Chondrocyte (in vitro differentiated cells): Measurements from ENCODE around the gene DIRAS1. TPM values are rescaled to one million over a fixed set of nuclear protein-coding genes. Genes with fewer than 3 reads are reported as not detected.

ENCODE experiments used
- DNase-seq: peaks from one replicate; pipeline ENCODE4 v3.0.0; 2021; ENCODE audit warnings: mixed read lengths, low spot score
- H3K27ac Mint-ChIP-seq: one replicate; pipeline ENCODE4 v1.8.0; 2021; ENCODE audit warnings: mild to moderate bottlenecking, moderate library complexity, mixed read lengths; ENCODE audit not compliant: unreplicated experiment
- H3K27me3 Mint-ChIP-seq: 2 replicates; pipeline ENCODE4 v1.8.0; 2021; ENCODE audit warnings: low read depth, mixed read lengths
- H3K36me3 Mint-ChIP-seq: 2 replicates; pipeline ENCODE4 v1.8.0; 2021; ENCODE audit warnings: low read depth, mixed read lengths
- H3K4me1 Mint-ChIP-seq: 2 replicates; pipeline ENCODE4 v1.8.0; 2021; ENCODE audit warnings: low read depth, mild to moderate bottlenecking, mixed read lengths
- H3K4me3 Mint-ChIP-seq: one replicate; pipeline ENCODE4 v1.8.0; 2021; ENCODE audit warnings: mild to moderate bottlenecking, moderate library complexity, mixed read lengths; ENCODE audit not compliant: unreplicated experiment
- H3K9me3 Mint-ChIP-seq: 2 replicates; pipeline ENCODE4 v1.8.0; 2021; ENCODE audit warnings: low read depth, mixed read lengths
- total RNA-seq: library from RNA; stranded (reverse); gene quantifications from 3 replicates; pipeline ENCODE4 v1.2.1, GENCODE V29; 2021
- TF ChIP-seq, protein P1 (sequence below): fragments of 200-600 bp; sonication (generic); IDR thresholded peaks from 2 replicates; pipeline ENCODE4 v1.5.0; 2021; ENCODE audit warnings: antibody characterized with exemption, mild to moderate bottlenecking, moderate library complexity

Gene DIRAS1
- total RNA-seq, 1 donor from 2014 or later = 20.9 TPM

- H3K27ac Mint-ChIP-seq = no peak overlapping the region
- peaks cover 5% of the 10 kb centered on the region for H3K36me3 Mint-ChIP-seq
- DNase-seq = no peak
- no peaks in the 10 kb centered on the region for H3K27me3 Mint-ChIP-seq
- H3K9me3 Mint-ChIP-seq = no peaks in the 10 kb centered on the region
- H3K4me1 Mint-ChIP-seq = no peaks in the 10 kb centered on the region
- no peak overlapping the region for H3K4me3 Mint-ChIP-seq
- TF ChIP-seq, protein P1, sequence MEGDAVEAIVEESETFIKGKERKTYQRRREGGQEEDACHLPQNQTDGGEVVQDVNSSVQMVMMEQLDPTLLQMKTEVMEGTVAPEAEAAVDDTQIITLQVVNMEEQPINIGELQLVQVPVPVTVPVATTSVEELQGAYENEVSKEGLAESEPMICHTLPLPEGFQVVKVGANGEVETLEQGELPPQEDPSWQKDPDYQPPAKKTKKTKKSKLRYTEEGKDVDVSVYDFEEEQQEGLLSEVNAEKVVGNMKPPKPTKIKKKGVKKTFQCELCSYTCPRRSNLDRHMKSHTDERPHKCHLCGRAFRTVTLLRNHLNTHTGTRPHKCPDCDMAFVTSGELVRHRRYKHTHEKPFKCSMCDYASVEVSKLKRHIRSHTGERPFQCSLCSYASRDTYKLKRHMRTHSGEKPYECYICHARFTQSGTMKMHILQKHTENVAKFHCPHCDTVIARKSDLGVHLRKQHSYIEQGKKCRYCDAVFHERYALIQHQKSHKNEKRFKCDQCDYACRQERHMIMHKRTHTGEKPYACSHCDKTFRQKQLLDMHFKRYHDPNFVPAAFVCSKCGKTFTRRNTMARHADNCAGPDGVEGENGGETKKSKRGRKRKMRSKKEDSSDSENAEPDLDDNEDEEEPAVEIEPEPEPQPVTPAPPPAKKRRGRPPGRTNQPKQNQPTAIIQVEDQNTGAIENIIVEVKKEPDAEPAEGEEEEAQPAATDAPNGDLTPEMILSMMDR = no peak
Measured at GRCh38 chr19:2762783-2763496, 41.8 kb upstream of the DIRAS1 start.

- Mint-ChIP-seq H3K4me1 (no peaks in the 10 kb centered on the region), H3K27me3 (no peaks in the 10 kb centered on the region), H3K27ac (no peak overlapping the region), H3K36me3 (peaks cover 7% of the 10 kb centered on the region), H3K4me3 (no peak overlapping the region), H3K9me3 (no peaks in the 10 kb centered on the region)
- DNase-seq = no peak
- TF ChIP-seq, protein P1 = no peak
Measured at GRCh38 chr19:2761876-2762782, 41.0 kb upstream of the DIRAS1 start.

- DNase-seq = no peak
- H3K4me1 Mint-ChIP-seq = no peaks in the 10 kb centered on the region
- no peak overlapping the region for H3K4me3 Mint-ChIP-seq
- TF ChIP-seq, protein P1 = no peak
- H3K36me3 Mint-ChIP-seq = peaks cover 6% of the 10 kb centered on the region
- no peaks in the 10 kb centered on the region for H3K27me3 Mint-ChIP-seq
- no peak overlapping the region for H3K27ac Mint-ChIP-seq
- no peaks in the 10 kb centered on the region for H3K9me3 Mint-ChIP-seq
Measured at GRCh38 chr19:2761309-2761677, 40.1 kb upstream of the DIRAS1 start.

DNA sequence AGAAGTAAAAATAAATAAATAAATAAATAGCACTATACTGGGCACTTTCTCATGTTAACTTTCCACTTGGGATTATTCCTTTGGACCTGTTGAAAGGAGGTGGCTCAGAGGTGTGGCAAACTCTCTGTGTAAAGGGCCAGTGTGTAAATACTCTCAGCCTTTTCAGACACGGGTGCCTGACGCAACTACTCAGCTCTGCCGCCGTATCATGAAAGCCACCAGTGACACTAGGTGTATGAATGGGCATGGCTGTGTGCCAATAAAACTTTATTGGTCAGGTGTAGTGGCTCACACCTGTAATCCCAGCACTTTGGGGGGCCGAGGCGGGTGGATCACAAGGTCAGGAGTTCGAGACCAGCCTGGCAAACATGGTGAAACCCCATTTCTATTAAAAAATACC, 38.8 kb upstream of the DIRAS1 start:
- no peak for DNase-seq
- Mint-ChIP-seq H3K36me3 (peaks cover 6% of the 10 kb centered on the region), H3K4me1 (no peaks in the 10 kb centered on the region), H3K27ac (no peak overlapping the region), H3K27me3 (no peaks in the 10 kb centered on the region), H3K9me3 (no peaks in the 10 kb centered on the region), H3K4me3 (no peak overlapping the region)
- TF ChIP-seq, protein P1 = no peak

- no peak overlapping the region for H3K27ac Mint-ChIP-seq
- no peak for DNase-seq
- H3K9me3 Mint-ChIP-seq = no peaks in the 10 kb centered on the region
- H3K27me3 Mint-ChIP-seq = no peaks in the 10 kb centered on the region
- H3K4me3 Mint-ChIP-seq = no peak overlapping the region
- TF ChIP-seq, protein P1 = no peak
- H3K4me1 Mint-ChIP-seq = no peaks in the 10 kb centered on the region
- peaks cover 6% of the 10 kb centered on the region for H3K36me3 Mint-ChIP-seq
Measured at GRCh38 chr19:2759362-2759761, 38.2 kb upstream of the DIRAS1 start.
